GM12878 (cell line): ENCODE data around the gene TSPO2. TPM values are rescaled to one million over a fixed set of nuclear protein-coding genes. Genes with fewer than 3 reads are reported as not detected.

Experiments used
- ATAC-seq: fragments of 200-7000 bp; cut with Tn5 transposase; 3 replicates; pipeline ENCODE4 v1.9.1; 2020; ENCODE audit warnings: mild to moderate bottlenecking, moderate library complexity
- BruUV-seq: library from RNA; stranded (reverse); fragments of 400-500 nt; replicated peaks from 2 replicates; lab custom pipeline; 2021; lab: Mats Ljungman, UMichigan
- CTCF ChIA-PET: fragments of 300-600 bp; sonication (Branson Sonifier 250); formaldehyde crosslinking; extraction: SDS; loops from one replicate; lab custom pipeline; 2021; ENCODE audit warnings: inconsistent platforms; lab: Yijun Ruan, JAX
- POLR2A ChIA-PET: fragments of 350-600 bp; formaldehyde crosslinking; extraction: SDS; loops from one replicate; lab custom pipeline; 2021; ENCODE audit warnings: inconsistent platforms; lab: Charles Lee
- RAD21 ChIA-PET: fragments of 300-600 bp; sonication (Branson Sonifier 250); formaldehyde crosslinking; loops from one replicate; lab custom pipeline; 2023; ENCODE audit warnings: antibody characterized with exemption; ENCODE audit not compliant: unreplicated experiment; lab: Charles Lee
- SMC1A ChIA-PET: fragments of 300-600 bp; sonication (Branson Sonifier 250); formaldehyde crosslinking; loops from one replicate; lab custom pipeline; 2023; ENCODE audit not compliant: unreplicated experiment, uncharacterized antibody; lab: Charles Lee
- DNase-seq: peaks from one replicate; pipeline ENCODE4 v3.0.0-alpha.2; 2011; ENCODE audit warnings: low read depth, low spot score
- FAIRE-seq: peaks from 3 replicates; lab custom pipeline; 2011; peaks lifted over from hg19 to GRCh38; lab: Jason Lieb, UNC
- H2AFZ ChIP-seq: 2 replicates; pipeline ENCODE4 v1.6.0; 2011; ENCODE audit warnings: low read depth, low read length, control low read depth; ENCODE audit not compliant: control insufficient read depth
- H3K27ac ChIP-seq: 2 replicates; pipeline ENCODE4 v1.5.1; 2011; ENCODE audit warnings: control low read depth; ENCODE audit not compliant: control insufficient read depth, insufficient read depth
- H3K27me3 ChIP-seq, 2 experiments: replicated peaks in 1 of 2; 2 replicates each; pipeline versions ENCODE4 v1.6.0 to v1.6.1; 2011; ENCODE audit warnings: low read length in 1 of 2; ENCODE audit not compliant: control insufficient read depth in 2 of 2, insufficient read depth in 2 of 2
- H3K36me3 ChIP-seq, 2 experiments: 2 replicates each; pipeline ENCODE4 v1.5.1; 2011; ENCODE audit warnings: low read length in 1 of 2; ENCODE audit not compliant: control insufficient read depth in 2 of 2, insufficient read depth in 2 of 2
- H3K4me1 ChIP-seq: 2 replicates; pipeline ENCODE4 v1.6.1; 2011; ENCODE audit warnings: mild to moderate bottlenecking, low read length, moderate library complexity, mixed read lengths; ENCODE audit not compliant: control insufficient read depth, insufficient read depth
- H3K4me2 ChIP-seq: 2 replicates; pipeline ENCODE4 v1.6.0; 2011; ENCODE audit warnings: control low read depth; ENCODE audit not compliant: control insufficient read depth, insufficient read depth
- H3K4me3 ChIP-seq: fragments of 200-600 bp; sonication (generic); 2 replicates; pipeline ENCODE4 v1.5.1; 2016
- H3K79me2 ChIP-seq: 2 replicates; pipeline ENCODE4 v1.6.0; 2011; ENCODE audit warnings: low read length; ENCODE audit not compliant: control insufficient read depth, insufficient read depth
- H3K9ac ChIP-seq: 2 replicates; pipeline ENCODE4 v1.8.0; 2011; ENCODE audit warnings: low read length, control low read depth, mixed read lengths; ENCODE audit not compliant: control insufficient read depth, insufficient read depth
- H3K9me3 ChIP-seq: replicated peaks from 3 replicates; pipeline ENCODE4 v1.5.1; 2011; ENCODE audit warnings: mild to moderate bottlenecking, low read length; ENCODE audit not compliant: control insufficient read depth, insufficient read depth
- H4K20me1 ChIP-seq: 2 replicates; pipeline ENCODE4 v1.6.0; 2011; ENCODE audit not compliant: control insufficient read depth, insufficient read depth
- CHD2 ChIP-seq: IDR thresholded peaks from 2 replicates; pipeline ENCODE4 v1.6.1; 2011; ENCODE audit warnings: low read depth, low read length, improper control_type of control experiment, borderline replicate concordance
- E2F8 ChIP-seq: fragments of 450-650 bp; IDR thresholded peaks from 2 replicates; pipeline ENCODE4 v1.6.1; 2018; ENCODE audit warnings: mild to moderate bottlenecking, low read depth, moderate library complexity; ENCODE audit not compliant: partially characterized antibody
- ETV6 ChIP-seq, 2 experiments: fragments of 450-650 bp in 1 of 2; IDR thresholded peaks in 1 of 2; conservative IDR thresholded peaks in 1 of 2; 2 replicates each; pipeline ENCODE4 v1.6.1; 2014; ENCODE audit warnings: antibody characterized with exemption in 1 of 2, borderline replicate concordance in 1 of 2, low read depth in 1 of 2, mild to moderate bottlenecking in 1 of 2, moderate library complexity in 1 of 2
- POLR2A ChIP-seq: IDR thresholded peaks from 2 replicates; pipeline ENCODE4 v1.6.1; 2011; ENCODE audit warnings: low read depth, mild to moderate bottlenecking, low read length
- RELB ChIP-seq: fragments of 450-650 bp; IDR thresholded peaks from 2 replicates; pipeline ENCODE4 v1.6.1; 2017; ENCODE audit warnings: low read depth, mild to moderate bottlenecking, moderate library complexity
- SPI1 ChIP-seq: IDR thresholded peaks from 2 replicates; pipeline ENCODE4 v1.6.1; 2011; ENCODE audit warnings: low read depth, mild to moderate bottlenecking, low read length, moderate library complexity, borderline replicate concordance; ENCODE audit not compliant: insufficient read depth
- TCF3 ChIP-seq: IDR thresholded peaks from 2 replicates; pipeline ENCODE4 v1.6.1; 2012; ENCODE audit warnings: low read depth, mild to moderate bottlenecking, low read length, borderline replicate concordance; ENCODE audit not compliant: insufficient read depth
- WGBS: methylation state at CpG from one replicate; pipeline ENCODE4 v1.1.6; 2016; ENCODE audit warnings: low lambda C conversion rate; ENCODE audit not compliant: insufficient replicate concordance, insufficient coverage; ENCODE audit errors: missing lambda C conversion rate; 5-methylcytosine and 5-hydroxymethylcytosine counted together
- in situ Hi-C: fragments of 300-500 bp; cut with MboI; formaldehyde crosslinking; loops from 9 replicates; pipeline ENCODE4 v1.14.3; 2018; ENCODE audit warnings: mixed read lengths
- intact Hi-C: fragments of 100-400 bp; cut with micrococcal nuclease; formaldehyde crosslinking; loops from one replicate; pipeline ENCODE4 v1.14.2; 2022; ENCODE audit not compliant: unreplicated experiment
- polyA plus RNA-seq, 11 experiments: library from polyadenylated mRNA; depleted of rRNA in 4 of 11; unstranded in 6 of 11; stranded (reverse) in 5 of 11; fragments of >200 nt; fragmentation: Nextera tagmentation in 4 of 11; fragmentation: Illumina TruSeq in 1 of 11; extraction: Ambion mirVana in 4 of 11; extraction: Trizol in 1 of 11; gene quantifications; 1 replicate in 1 of 11; 2 replicates in 10 of 11; pipeline versions ENCODE4 v1.2.1 to v1.2.3, GENCODE V29; 2011 to 2016; ENCODE audit warnings: inconsistent platforms in 2 of 11, missing spikeins in 2 of 11, low read depth in 1 of 11
- total RNA-seq, 4 experiments: library from RNA; depleted of rRNA in 3 of 4; stranded (reverse); fragments of >200 nt in 3 of 4; fragmentation: Illumina TruSeq in 1 of 4; extraction: Trizol in 1 of 4; gene quantifications; 2 replicates each; pipeline versions ENCODE4 v1.2.1 to v1.2.3, GENCODE V29; 2013 to 2021

TSPO2 gene
- total and polyA plus RNA-seq, 10 of the 15 experiments (the other 5 are each of a cell fraction or from before 2014, with no cell fraction given): not detected

GRCh38 chr6:41051873-41052272 is 9.6 kb downstream of the TSPO2 start:
- Histone ChIP-seq H3K36me3 (no peaks in the 10 kb centered on the region; a peak in 1 of 4 replicates), H3K27ac (no peak overlapping the region), H3K27me3 (no peaks in the 10 kb centered on the region), H3K9ac (no peak overlapping the region), H3K4me2 (no peak overlapping the region), H3K9me3 (no peaks in the 10 kb centered on the region), H2AFZ (no peak overlapping the region), H3K4me3 (no peak overlapping the region), H3K4me1 (no peaks in the 10 kb centered on the region), H3K79me2 (no peaks in the 10 kb centered on the region), H4K20me1 (no peaks in the 10 kb centered on the region)
- ATAC-seq (no peak), FAIRE-seq (no peak), DNase-seq (no peak)
- intact Hi-C loops: no loop called here
- ChIA-PET CTCF (interaction anchor here (1.2 to 1.5 kb wide), 2 partner anchors 12 to 16 kb away, joined by 3 to 5 read pairs; no protein-coding TSS in a partner anchor), POLR2A (no interaction called here), SMC1A (no interaction called here), RAD21 (no interaction called here)
- peak in 1 of 2 experiments; percentile 53; a peak in 1 of 4 replicates for TF ChIP-seq ETV6 (conservative IDR thresholded peaks at IDR 0.05 in 1 of 2, IDR thresholded peaks at IDR 0.05 in 1 of 2; ENCODE audit: borderline replicate concordance in 1 of 2, low read depth in 1 of 2)
- no peak for TF ChIP-seq TCF3
- TF ChIP-seq SPI1: peak; percentile 69
- WGBS: 75% methylated on average over 5 of the region's 5 CpGs
- in situ Hi-C loops: no loop called here
- BruUV-seq: TSS peak; percentile 30

- DNase-seq (no peak), ATAC-seq (no peak), FAIRE-seq (no peak)
- in situ Hi-C loops (no loop called here), intact Hi-C loops (no loop called here)
- no TSS peak for BruUV-seq
- Histone ChIP-seq H3K27me3 (no peaks in the 10 kb centered on the region), H4K20me1 (no peaks in the 10 kb centered on the region), H3K4me1 (no peaks in the 10 kb centered on the region), H3K79me2 (no peaks in the 10 kb centered on the region), H3K9ac (no peak within 1 kb of the TSS), H3K4me2 (no peak within 1 kb of the TSS), H3K36me3 (no peaks in the 10 kb centered on the region; a peak in 1 of 4 replicates), H2AFZ (no peak within 1 kb of the TSS), H3K27ac (no peak within 1 kb of the TSS), H3K4me3 (no peak within 1 kb of the TSS), H3K9me3 (no peaks in the 10 kb centered on the region)
- RAD21 ChIA-PET: no interaction called here
- POLR2A ChIA-PET: no interaction called here
- SMC1A ChIA-PET: interaction anchor here (1.0 kb wide), 1 partner anchor 14 kb away, joined by 3 read pairs; the partner anchor contains the start of gene UNC5CL
- CTCF ChIA-PET: interaction anchor here (0.9 to 1.5 kb wide), 5 partner anchors 12 to 17 kb away, joined by 3 to 5 read pairs (median 4); no protein-coding TSS in a partner anchor
- WGBS: 65% methylated on average over 5 of the region's 5 CpGs
- no peak for TF ChIP-seq RELB
- no peak for TF ChIP-seq POLR2A
- TF ChIP-seq CHD2: no peak
- TF ChIP-seq E2F8: no peak
Measured at GRCh38 chr6:41053041-41053440, 10.8 kb downstream of the TSPO2 start, which contains the start of gene APOBEC2. Gene APOBEC2, plus strand, starts transcription at chr6:41053202. Its CDS starts 146 bp downstream, at chr6:41053348.
